Activated naive CD4-positive, alpha-beta T cell treated with Interleukin-2 at 50 U/mL for 16 hours (primary cell): Measurements from ENCODE around the gene WWP2.
"Not testable (repeated sequence)": the region's sequence is repeated elsewhere in the genome, so short reads cannot be mapped to it uniquely, and the experiment has no call there.

Experiments used
- DNase-seq: peaks from one replicate; pipeline ENCODE4 v3.0.0-alpha.2; 2020

The WWP2 gene

DNA sequence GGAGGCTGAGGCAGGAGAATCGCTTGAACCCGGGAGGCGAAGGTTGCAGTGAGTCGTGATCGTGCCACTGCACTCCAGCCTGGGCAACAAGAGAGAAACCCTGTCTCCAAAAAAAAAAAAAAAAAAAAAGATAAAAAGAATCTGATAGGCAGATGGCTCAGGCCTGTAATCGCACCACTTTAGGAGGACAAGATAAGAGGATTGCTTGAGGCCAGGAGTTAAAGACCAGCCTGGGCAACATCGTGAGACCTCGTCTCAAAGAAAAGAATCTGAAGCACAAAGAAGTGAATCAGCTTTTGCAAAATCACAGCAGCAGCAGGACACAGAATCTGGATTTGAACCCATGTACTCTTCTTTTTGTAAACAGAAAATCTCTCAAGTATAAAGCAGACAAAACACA, 15.0 kb upstream of the WWP2 start:
- no peak for DNase-seq

DNA sequence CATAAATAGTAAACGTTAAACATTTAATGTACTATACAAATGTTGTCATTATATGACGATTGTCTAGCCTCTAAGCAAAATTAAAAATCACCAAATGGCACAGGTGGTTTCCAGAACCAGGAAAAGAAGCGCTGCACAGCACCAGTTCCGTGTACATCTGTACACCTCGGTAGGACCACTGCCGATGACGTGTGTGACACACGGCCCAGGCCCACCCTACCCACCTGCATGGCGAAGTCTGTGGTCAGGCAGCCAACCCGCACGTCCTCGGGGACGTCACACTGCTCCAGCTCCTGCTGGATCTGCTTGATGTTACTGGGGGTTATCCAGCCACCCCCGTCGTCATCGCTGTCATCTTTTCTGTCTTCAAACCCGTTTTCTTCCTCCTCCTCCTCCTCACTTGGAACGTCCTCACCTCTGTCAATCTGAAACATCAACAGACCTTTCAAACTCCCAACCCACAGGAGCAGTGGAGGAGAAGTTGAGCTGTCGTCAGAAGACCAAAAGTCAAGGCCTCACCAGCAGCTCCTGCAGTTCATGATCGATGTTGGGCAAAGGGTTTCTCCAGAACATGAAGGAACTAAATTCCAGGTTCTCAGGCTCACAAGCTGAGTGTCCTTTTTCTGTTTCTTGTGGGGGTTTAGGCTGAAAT, 13.3 kb upstream of the WWP2 start:
- no peak for DNase-seq

DNA sequence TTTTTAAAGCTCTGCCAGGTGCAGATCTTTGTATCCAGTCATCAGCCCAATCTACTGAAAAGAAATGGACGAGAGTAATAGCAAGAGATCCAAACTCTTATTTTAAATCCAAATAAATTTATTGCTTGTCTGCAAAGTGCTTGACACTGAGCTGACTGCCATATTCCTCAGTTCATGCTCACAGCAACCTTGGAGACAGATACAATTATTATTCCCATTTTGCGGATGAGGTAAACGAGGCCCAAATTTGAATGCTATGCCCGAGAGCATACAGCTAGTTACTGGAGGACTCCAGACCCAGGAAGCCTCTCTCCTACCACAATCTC, 8.0 kb upstream of the WWP2 start:
- DNase-seq, result no peak

DNA sequence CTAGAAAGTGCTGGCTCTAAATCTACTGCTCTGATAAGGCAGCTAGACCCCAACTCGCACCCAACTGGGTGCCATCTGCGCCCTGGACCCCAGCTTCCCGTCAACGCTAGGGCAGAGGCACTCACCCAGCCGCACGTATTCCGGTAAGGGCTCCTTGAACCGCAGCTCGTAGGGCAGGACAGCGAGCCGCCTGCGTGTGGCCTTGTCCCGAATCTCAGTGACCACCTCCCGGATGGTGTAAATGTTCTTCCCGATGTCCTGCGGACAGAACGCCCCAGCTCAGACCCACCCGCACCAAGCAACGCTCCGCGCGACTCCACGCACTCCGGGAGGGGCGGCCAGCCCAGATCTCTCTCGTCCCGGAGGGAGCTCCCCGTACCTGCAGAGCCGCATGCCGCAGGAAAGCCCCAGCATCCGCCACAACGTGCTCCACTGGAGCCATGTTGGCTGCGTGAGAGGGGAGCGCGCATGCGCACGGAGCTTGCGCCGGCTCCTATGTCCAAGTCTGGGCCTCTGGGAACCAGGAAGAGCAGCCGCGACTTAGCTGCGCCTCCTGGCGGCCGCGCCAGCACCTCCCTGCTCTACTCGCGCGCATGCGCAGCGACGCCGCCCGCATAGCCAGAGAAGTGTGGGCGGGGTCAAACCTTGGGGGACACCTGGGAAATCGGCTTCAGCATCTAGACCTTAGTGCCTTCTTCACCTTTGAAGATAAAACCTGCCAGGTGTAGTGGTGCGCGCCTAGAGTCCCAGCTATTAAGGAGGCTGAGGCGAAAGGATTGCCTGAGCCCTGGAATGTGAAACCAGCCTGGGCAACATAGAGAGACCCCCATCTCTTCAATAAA, 7.4 kb upstream of the WWP2 start, which contains the start of gene NOB1:
Gene NOB1 (minus strand): TSS at position 458 of the 842 bp plus-strand sequence. CDS start 16 bp downstream, at position 442.
- DNase-seq, result peak; percentile 97

DNA sequence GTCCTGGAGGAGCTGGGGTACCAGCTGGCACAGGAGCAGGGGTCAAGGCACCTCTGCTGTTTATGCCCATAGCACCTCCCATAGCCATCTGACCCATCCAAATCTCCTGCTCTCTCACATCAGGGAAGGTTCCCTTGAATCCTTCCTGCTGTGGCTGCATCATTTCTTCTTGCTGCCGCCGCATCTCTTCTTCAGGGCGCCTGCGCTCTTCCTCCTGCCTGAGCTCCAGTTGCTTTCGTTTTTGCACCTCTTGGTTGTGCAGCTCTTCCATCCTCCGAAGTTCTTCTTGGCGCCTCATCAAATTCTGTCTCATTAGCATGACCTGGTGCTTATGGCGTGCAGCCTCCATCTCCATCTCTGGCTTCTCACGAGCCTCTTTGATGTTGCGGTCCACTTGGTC, 5.4 kb upstream of the WWP2 start:
- DNase-seq, result no peak

DNA sequence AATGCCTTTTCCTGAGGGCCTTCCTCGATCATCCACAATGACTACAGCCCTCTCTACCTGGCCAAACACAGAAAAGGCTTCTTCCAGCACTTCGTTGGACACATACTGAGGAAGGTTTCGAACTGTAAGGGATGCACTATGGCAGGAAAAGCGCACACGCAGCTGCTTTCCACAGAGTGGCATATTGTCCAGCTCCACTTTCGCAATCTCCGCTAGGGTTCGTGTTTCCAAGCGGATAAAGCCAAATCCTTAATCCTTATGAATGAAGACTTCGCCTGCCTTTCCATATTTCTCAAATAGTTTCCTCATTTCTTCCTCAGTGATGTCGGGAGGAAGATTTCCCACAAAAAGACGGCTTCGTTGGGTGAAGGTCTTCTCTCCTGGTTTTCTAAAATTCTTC, 4.8 kb upstream of the WWP2 start:
- not testable (repeated sequence) for DNase-seq

DNA sequence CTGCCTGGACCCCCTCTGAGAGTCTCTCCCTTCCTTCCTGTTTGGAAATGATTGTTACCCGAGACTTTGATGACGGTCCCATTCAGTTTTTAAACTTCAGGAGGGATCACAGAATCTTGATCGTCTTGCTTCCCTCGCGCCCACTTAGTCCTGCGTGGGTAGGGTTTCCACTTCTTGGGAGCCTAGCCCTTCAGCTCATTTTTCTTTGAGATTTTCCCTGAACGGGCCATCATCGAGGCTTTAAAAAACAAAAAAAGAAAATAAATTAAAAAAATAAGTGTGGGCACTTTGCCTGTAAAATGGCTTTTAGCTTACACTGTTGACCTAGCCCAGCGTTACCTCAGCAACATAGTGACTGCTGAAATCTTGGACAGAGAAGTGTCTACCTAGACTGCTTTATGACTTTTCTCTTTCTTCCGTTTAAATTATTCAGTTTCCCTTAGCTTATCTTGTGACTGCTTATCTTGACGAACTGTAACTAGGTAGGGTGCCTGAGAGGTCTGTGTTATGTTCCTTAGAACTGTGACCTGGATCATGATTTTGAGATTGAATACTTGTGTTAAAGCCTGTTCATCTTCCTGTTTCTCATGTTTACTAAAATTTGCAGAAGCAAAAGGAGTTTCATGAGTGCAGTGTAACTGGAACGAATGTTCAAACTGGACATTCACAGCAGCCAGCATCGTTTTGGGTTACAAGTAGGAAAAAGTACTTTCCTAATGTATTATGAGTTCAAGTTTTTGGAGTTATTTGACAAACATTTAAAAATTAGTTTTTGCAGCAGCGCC, 874 bp downstream of the WWP2 start:
- DNase-seq, result no peak

DNA sequence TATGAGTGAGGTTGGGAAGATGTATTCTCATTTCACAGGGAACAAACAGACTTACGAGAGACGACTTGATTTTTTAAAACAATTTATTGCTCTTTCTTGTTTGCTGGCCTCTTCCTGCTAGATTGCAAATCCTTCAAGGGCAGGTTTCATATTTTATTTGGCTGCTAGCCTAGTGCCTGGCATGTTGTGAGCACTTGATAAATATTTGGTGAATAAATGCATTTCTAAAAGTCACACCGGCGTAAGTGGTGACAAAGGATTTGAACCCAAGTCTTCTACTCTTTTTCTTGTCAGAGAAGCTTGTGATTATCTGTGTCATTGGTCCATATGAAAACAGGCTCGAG, 1.4 kb downstream of the WWP2 start:
- DNase-seq, result no peak

DNA sequence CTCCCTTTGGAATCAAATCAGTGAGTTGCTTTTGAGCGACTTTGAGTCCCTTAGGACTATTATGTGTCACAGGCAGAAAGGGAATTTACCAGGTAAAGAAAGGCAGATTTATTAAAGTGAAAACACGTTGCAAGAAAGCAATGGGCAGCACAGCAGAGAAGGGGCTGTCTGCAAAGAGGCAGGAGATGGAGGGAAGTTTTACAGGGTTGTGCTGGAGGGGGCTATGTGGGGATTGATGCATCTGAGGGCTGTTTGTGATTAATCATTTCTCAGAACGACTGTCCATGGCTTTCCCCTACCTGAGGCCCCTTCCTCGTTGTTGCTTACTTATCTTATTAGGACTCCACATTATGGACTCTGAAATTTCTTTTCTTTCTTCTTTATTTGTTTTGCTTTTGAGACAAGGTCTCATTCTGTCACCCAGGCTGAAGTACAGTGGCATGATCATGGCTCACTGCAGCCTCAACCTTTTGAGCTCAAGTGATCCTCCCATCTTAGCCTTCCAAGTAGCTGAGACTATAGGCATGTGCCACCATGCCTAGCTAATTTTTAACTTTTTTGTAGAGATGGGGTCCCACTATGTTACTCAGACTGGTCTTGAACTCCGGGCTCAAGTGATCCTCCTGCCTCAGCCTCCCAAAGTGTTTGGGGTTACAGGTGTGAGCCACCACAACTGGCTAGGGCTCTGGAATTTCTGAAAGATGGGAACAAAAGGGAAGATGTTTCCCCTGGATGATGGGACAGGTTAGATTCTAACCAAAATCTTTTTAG, 5.5 kb downstream of the WWP2 start:
- no peak for DNase-seq

DNA sequence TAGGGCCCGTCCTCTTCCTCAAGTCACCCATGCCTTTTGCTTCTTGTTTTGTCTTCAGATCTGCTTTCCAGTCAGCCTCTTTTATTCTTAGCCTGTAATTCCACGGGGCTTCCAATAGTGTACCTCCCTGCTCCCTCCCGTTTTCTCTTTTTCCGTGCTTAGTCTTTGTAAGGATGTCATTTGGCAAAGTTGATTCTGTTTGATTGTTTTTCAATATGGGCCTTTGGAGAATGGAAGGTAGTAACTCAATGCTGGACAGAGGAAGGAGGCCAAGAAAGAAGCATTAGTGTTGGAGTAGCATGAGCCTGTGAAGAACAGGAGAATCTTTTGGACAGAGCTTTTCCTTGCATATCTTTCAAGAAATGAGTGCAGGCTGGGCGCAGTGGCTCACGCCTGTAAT, 6.5 kb downstream of the WWP2 start:
- DNase-seq, result no peak

DNA sequence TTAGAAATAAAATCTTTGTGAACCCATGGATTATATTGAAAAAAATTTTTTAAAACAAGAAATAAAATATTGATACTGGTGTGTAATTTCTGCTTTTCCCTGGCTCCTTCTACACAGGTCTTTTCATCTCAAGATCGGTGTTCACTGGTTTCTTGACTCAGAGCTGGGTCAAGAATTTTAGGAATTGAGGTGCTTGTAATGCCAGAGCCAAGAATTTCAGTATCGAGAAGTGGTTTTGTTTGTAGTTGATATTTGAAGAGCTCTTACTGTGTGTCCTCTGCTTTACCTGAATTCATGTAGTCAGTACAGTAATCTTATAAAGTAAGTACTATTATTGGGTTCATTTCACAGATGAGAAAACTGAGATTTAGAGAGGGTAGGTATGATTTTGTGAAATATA, 7.3 kb downstream of the WWP2 start:
- no peak for DNase-seq

DNA sequence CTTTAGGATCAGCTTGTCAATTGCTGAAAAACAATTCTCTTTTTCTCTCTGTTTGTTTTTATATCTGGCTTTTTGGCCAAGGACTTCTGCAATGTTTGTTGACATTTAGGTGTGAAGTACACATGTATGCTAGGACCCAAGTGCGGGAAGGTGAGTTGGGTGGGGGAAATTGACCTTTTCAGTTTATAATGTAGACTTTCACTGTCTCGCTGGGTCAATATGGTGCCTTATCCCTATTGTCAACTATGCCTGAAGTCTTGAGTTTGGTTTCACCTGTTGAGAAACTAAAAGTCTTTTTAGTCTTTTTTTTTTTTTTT, 9.5 kb downstream of the WWP2 start:
- DNase-seq, result no peak

DNA sequence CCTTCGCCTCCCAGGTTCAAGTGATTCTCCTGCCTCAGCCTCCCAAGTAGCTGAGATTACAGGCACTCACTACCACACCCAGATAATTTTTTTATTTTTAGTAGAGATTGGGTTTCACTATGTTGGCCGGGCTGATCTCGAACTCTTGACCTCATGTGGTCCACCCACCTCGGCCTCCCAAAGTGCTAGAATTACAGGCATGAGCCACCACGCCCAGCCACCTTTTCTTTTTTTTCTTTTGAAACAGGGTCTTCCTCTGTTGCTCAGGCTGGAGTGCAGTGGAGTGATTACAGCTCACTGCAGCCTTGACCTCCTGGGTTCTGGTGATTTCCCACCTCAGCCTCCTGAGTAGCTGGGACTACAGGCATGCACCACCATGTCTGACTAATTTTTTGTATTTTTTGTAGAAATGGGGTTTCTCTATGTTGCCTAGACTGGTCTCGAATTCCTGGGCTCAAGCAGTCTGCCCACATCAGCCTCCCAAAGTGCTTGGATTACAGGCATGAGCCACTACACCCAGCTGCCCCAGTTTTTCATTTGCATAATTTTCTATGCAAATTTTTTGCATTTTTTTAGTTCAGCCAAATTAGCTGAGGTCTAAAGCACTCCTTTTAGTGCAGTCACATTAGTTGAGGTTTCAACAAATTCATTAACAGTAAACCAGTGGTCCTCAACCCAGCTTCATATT, 11.3 kb downstream of the WWP2 start:
- no peak for DNase-seq

DNA sequence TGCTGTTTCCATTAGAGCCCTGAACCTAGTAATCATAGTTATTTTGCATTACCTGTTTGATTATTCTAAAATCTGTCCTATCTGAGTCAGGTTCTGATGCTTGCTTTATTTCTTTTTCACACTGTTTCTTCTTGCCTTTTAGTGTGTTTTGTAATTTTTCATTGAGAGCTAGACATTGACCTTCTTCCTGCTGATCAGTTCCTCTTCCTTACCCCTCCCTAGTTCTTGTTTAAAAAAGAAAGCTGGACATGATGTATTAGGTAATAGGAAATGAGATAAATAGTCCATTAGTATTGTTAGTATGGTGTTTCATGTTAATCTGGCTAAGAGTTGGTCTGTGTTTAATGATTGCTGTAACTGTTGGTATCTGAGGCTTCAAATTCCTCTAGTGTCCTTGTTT, 13.4 kb downstream of the WWP2 start:
- no peak for DNase-seq

DNA sequence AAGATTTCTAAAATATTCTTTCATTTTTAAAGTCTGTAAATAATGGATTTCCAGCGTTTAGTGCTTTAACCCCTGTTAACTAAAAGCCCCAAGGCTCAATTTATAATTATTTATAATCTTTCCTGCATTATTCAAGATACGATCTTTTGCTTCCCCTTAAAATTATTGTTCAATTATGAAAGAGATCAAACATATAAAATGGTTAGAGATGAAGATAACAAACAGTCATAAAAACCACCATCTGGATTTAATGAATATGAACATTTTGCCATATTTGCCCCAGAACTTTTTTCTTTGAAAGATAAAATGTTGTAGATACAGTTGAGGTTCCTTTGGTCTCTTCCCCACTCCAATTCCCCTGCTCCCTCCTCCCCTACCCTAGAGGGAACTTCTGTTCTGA, 17.6 kb downstream of the WWP2 start:
- no peak for DNase-seq

DNA sequence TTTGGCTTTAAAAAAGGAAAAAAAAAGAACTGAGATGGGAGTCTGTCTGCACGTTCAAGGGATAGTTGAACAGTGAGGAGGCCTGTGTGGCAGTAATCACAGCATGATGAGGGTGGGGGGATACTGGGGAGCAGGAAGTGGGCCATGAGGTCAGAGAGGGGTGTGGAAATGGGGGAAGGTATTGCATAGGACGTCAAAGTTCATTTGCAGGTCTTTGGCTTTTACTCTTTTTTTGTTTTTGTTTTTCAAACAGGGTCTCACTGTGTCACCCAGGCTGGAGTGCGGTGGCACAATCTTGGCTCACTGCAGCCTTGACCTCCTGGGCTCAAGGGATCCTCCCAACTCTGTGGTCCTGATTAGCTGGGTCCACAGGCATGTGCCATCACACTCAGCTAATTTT, 19.0 kb downstream of the WWP2 start:
- no peak for DNase-seq

DNA sequence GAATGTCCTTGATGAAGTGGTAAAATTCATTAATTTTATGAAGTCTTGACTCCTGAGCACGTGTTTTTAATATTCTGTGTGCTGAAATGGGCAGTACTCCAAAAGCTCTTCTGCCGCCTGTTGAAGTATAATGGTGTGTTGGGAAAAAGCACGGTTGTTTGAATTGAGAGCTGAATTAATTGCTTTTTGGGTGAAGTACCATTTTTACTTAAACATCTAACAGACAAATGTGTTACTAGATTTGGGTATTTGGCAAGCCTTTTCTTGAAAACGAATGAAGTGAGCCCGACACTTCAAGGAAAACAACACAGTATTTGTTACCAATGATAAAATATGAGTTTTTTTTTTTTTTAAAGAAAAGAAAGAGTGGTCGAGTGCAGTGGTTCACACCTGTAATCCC, 22.5 kb downstream of the WWP2 start:
- DNase-seq, result no peak

DNA sequence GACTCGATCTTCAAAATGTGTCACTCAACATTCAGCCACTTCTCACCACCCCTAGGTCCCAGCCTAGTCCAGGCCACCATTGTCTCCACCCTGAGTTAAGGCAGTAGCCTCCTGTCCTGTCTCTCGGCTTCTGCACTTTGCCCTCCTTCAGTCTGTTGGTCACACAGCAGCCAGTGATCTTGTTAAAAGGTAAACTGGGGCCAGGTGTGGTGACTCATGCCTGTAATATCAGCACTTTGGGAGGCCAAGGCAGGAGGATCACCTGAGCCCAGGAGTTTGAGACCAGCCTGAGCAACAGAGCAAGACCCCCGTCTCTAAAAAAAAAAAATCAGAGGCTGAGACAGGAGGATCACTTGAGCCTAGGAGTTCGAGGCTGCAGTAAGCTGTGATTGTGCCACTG, 25.8 kb downstream of the WWP2 start:
- DNase-seq, result no peak

DNA sequence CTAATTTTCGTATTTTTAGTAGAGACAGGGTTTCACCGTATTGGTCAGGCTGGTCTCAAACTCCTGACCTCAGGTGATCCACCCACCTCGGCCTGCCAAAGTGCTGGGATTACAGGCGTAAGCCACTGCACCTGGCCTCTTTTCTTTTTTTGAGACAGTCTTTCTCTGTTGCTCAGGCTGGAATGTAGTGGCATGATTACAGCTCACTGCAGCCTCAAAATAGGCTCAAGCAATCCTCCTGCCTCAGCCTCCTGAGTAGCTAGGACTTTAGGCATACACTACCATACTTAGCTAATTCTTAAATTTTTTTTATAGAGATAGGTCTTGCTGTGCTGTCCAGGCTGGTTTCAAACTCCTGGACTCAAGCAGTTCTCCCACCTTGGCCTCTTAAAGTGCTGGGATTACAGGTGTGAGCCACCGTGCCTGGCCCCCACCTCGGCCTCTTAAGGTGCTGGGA, 29.3 kb downstream of the WWP2 start:
- DNase-seq, result not testable (repeated sequence)

DNA sequence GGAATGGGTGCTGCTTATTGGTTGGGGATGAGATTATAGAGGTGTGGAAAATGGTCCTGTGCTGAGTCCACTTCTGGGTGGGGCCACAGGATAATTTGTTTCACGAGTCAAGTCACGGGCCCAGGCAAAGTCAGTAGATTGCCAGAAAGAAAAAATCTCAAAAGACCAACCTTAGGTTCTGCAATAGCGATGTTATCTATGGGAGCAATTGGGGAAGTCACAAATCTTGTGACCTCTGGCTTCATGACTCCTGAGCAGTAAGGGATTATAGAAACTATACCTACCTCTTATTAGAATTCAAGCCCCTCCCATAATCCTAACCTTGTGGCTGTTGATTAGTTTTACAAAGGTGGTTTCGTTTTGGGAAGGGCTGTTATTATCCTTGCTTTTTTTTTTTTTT, 31.4 kb downstream of the WWP2 start:
- DNase-seq, result no peak

DNA sequence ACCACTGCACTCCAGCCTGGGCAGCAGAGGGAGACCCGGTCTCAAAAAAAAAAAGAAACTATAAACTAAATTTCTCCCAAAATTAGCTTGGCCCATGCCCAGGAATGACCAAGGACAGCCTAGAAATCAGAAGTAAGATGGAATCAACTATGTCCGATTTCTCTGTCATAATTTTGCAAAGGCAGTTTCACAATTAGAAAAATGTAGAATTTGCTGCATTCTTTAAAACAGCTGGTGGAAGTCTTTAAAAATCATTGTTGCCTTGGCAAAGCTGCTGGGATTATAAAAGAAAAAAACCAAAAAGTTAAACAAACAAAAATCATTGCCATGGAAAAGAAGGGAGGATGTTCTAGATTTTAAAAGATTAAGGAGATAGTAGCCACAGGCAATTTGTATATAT, 32.4 kb downstream of the WWP2 start:
- no peak for DNase-seq

DNA sequence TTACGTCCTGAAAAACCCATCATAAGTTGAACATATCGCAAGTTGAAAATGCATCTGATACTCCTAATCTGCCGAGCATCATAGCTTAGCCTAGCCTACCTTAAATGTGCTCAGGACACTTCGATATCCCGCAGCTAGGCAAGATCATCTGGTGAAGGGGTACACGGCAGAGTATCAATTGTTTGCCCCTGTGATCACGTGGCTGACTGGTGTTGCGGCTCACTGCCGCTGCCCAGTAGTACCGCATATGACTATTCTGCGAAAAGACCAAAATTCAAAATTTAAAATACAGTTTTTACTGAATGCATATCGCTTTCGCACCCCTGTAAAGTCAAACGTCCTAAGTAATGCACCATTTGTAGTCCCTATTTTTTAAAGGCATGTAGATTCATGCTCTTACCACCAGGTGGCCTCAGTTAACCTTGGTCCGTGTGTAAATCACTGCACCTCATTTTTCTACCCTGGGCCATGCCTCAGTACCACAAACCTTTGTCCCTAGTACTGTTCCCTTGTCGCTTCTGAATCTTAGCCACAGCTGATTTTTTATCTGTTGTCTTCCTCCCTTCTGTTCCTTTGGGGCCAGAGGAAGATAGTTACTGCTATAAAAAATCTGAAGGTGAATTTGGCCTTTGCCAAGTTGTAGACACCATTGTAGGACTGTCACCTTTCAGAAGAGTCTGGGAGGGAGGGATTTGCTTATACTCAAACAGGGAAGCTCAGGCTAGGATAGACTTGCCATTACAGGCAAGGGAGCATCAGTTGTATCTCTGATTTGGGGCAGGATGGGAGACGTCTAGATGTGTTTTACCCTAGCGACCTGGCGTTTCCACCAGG, 34.4 kb downstream of the WWP2 start:
- peak; percentile 9 for DNase-seq
